ENCODE results near the gene SRRM3. TPM values are rescaled to one million over a fixed set of nuclear protein-coding genes. Genes with fewer than 3 reads are reported as not detected.

Gene SRRM3
- total RNA-seq, 1 donor from 2014 or later = 2.5 TPM

GRCh38 chr7:76317782-76318487 lies 116.2 kb downstream of the SRRM3 start:
- Mint-ChIP-seq H3K9me3 (ENCODE audit: low read depth) (no peaks in the 10 kb centered on the region), H3K36me3 (ENCODE audit: insufficient read depth) (no peaks in the 10 kb centered on the region), H3K27ac (peak overlapping the region; percentile 97), H3K4me3 (ENCODE audit: low read depth) (peak overlapping the region; percentile 88), H3K4me1 (ENCODE audit: low read depth) (peaks cover 14% of the 10 kb centered on the region), H3K27me3 (no peaks in the 10 kb centered on the region)
- TF ChIP-seq, protein P1, sequence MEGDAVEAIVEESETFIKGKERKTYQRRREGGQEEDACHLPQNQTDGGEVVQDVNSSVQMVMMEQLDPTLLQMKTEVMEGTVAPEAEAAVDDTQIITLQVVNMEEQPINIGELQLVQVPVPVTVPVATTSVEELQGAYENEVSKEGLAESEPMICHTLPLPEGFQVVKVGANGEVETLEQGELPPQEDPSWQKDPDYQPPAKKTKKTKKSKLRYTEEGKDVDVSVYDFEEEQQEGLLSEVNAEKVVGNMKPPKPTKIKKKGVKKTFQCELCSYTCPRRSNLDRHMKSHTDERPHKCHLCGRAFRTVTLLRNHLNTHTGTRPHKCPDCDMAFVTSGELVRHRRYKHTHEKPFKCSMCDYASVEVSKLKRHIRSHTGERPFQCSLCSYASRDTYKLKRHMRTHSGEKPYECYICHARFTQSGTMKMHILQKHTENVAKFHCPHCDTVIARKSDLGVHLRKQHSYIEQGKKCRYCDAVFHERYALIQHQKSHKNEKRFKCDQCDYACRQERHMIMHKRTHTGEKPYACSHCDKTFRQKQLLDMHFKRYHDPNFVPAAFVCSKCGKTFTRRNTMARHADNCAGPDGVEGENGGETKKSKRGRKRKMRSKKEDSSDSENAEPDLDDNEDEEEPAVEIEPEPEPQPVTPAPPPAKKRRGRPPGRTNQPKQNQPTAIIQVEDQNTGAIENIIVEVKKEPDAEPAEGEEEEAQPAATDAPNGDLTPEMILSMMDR (IDR thresholded peaks at IDR 0.05; ENCODE audit: unreplicated experiment) = no peak
- DNase-seq (ENCODE audit: low spot score, unreplicated experiment) = peak; percentile 92

GRCh38 chr7:76318488-76319353 lies 117.0 kb downstream of the SRRM3 start:
- no peaks in the 10 kb centered on the region for H3K36me3 Mint-ChIP-seq (ENCODE audit: insufficient read depth)
- peak; percentile 50 for DNase-seq (ENCODE audit: low spot score, unreplicated experiment)
- H3K4me3 Mint-ChIP-seq (ENCODE audit: low read depth) = peak overlapping the region; percentile 88
- H3K27me3 Mint-ChIP-seq = no peaks in the 10 kb centered on the region
- TF ChIP-seq, protein P1 (IDR thresholded peaks at IDR 0.05; ENCODE audit: unreplicated experiment) = peak; percentile 50
- H3K27ac Mint-ChIP-seq = peak overlapping the region; percentile 96
- H3K9me3 Mint-ChIP-seq (ENCODE audit: low read depth) = no peaks in the 10 kb centered on the region
- H3K4me1 Mint-ChIP-seq (ENCODE audit: low read depth) = peaks cover 14% of the 10 kb centered on the region

GRCh38 chr7:76325092-76325491 lies 123.4 kb downstream of the SRRM3 start:
- no peaks in the 10 kb centered on the region for H3K27me3 Mint-ChIP-seq
- peaks cover 18% of the 10 kb centered on the region for H3K36me3 Mint-ChIP-seq (ENCODE audit: insufficient read depth)
- DNase-seq (ENCODE audit: low spot score, unreplicated experiment) = no peak
- H3K27ac Mint-ChIP-seq = no peak overlapping the region
- no peaks in the 10 kb centered on the region for H3K9me3 Mint-ChIP-seq (ENCODE audit: low read depth)
- H3K4me3 Mint-ChIP-seq (ENCODE audit: low read depth) = no peak overlapping the region
- TF ChIP-seq, protein P1 (IDR thresholded peaks at IDR 0.05; ENCODE audit: unreplicated experiment) = no peak
- H3K4me1 Mint-ChIP-seq (ENCODE audit: low read depth) = no peaks in the 10 kb centered on the region

GRCh38 chr7:76325811-76326210 lies 124.1 kb downstream of the SRRM3 start:
- no peak for DNase-seq (ENCODE audit: low spot score, unreplicated experiment)
- H3K27ac Mint-ChIP-seq = no peak overlapping the region
- H3K4me3 Mint-ChIP-seq (ENCODE audit: low read depth) = no peak overlapping the region
- H3K27me3 Mint-ChIP-seq = no peaks in the 10 kb centered on the region
- H3K4me1 Mint-ChIP-seq (ENCODE audit: low read depth) = peaks cover 1% of the 10 kb centered on the region
- H3K9me3 Mint-ChIP-seq (ENCODE audit: low read depth) = no peaks in the 10 kb centered on the region
- TF ChIP-seq, protein P1 (IDR thresholded peaks at IDR 0.05; ENCODE audit: unreplicated experiment) = no peak
- H3K36me3 Mint-ChIP-seq (ENCODE audit: insufficient read depth) = peaks cover 19% of the 10 kb centered on the region

DNA sequence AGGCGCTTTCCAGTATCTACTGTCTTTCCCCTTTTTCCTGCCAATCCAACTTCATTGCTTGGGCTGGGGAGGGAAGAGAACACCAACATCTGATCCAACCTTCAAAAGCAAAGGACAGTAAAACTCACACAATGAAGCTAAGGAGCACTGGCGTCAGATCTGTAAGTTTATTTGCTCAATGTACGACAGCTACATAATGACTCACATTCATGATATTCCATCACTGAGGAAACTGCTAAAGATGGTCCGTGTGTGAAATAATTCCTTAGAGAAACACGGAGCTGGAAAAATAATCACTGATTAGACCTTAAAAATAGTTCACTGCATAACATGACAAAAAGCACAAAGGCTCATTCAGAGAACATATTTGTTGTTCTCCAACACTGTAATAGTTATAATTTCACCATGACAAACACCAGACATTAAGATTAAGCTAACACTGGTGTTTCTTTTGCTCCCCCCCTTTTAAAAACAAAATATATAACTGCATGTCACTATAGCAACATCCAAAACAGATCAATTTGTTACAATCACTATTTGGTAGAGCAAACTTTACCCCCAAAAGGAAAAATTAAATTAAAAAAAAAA lies 125.0 kb downstream of the SRRM3 start:
- no peak overlapping the region for H3K27ac Mint-ChIP-seq
- H3K9me3 Mint-ChIP-seq (ENCODE audit: low read depth) = no peaks in the 10 kb centered on the region
- TF ChIP-seq, protein P1 (IDR thresholded peaks at IDR 0.05; ENCODE audit: unreplicated experiment) = no peak
- peaks cover 1% of the 10 kb centered on the region for H3K4me1 Mint-ChIP-seq (ENCODE audit: low read depth)
- DNase-seq (ENCODE audit: low spot score, unreplicated experiment) = no peak
- H3K27me3 Mint-ChIP-seq = no peaks in the 10 kb centered on the region
- H3K4me3 Mint-ChIP-seq (ENCODE audit: low read depth) = no peak overlapping the region
- peaks cover 20% of the 10 kb centered on the region for H3K36me3 Mint-ChIP-seq (ENCODE audit: insufficient read depth)
